Measurements from ENCODE around the gene ANKRD7.

Gene ANKRD7

DNA sequence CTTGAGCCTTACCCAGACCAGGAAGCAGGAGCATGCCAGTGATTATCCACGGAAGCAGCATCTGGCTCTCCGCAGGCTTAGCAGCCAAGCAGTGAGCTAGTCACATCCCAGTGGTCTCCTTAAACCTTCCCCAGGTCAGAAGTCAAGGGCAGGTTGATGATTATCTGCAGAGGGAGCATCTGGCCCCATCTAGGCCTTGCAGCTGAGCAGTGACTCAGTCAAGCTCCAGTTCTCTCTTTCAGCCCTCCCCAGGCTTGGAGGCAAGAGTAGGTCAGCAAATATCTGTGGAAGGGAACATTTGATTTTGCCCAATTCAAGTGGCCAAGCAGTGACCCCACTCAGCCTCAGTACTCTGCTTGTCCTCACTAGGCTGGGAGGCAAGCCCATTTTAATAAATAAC lies 61.6 kb downstream of the ANKRD7 start:
- H3K9me3 ChIP-seq (ENCODE audit: control insufficient read depth, insufficient read depth, low read depth, low read length) = peaks cover 7% of the 10 kb centered on the region
- H3K27ac ChIP-seq (ENCODE audit: low read depth, low read length) = no peak overlapping the region
- H3K4me3 ChIP-seq (ENCODE audit: low read depth, low read length) = no peak overlapping the region
- no peaks in the 10 kb centered on the region for H3K36me3 ChIP-seq (ENCODE audit: control insufficient read depth, insufficient read depth, low read length)
- H3K9ac ChIP-seq (ENCODE audit: low read length) = no peak overlapping the region
- no peaks in the 10 kb centered on the region for H3K27me3 ChIP-seq (ENCODE audit: control insufficient read depth, insufficient read depth, low read length)
- no peaks in the 10 kb centered on the region for H3K4me1 ChIP-seq (ENCODE audit: control insufficient read depth, insufficient read depth, low read length)

GRCh38 chr7:118288098-118288497 lies 63.6 kb downstream of the ANKRD7 start:
- Histone ChIP-seq H3K9me3 (ENCODE audit: control insufficient read depth, insufficient read depth, low read depth, low read length) (peaks cover 13% of the 10 kb centered on the region), H3K4me1 (ENCODE audit: control insufficient read depth, insufficient read depth, low read length) (no peaks in the 10 kb centered on the region), H3K4me3 (ENCODE audit: low read depth, low read length) (no peak overlapping the region), H3K36me3 (ENCODE audit: control insufficient read depth, insufficient read depth, low read length) (no peaks in the 10 kb centered on the region), H3K27ac (ENCODE audit: low read depth, low read length) (no peak overlapping the region), H3K27me3 (ENCODE audit: control insufficient read depth, insufficient read depth, low read length) (no peaks in the 10 kb centered on the region), H3K9ac (ENCODE audit: low read length) (no peak overlapping the region)

GRCh38 chr7:118289476-118289875 lies 65.0 kb downstream of the ANKRD7 start:
- Histone ChIP-seq H3K4me3 (ENCODE audit: low read depth, low read length) (no peak overlapping the region), H3K27ac (ENCODE audit: low read depth, low read length) (no peak overlapping the region), H3K36me3 (ENCODE audit: control insufficient read depth, insufficient read depth, low read length) (no peaks in the 10 kb centered on the region), H3K9ac (ENCODE audit: low read length) (no peak overlapping the region), H3K27me3 (ENCODE audit: control insufficient read depth, insufficient read depth, low read length) (no peaks in the 10 kb centered on the region), H3K4me1 (ENCODE audit: control insufficient read depth, insufficient read depth, low read length) (no peaks in the 10 kb centered on the region), H3K9me3 (ENCODE audit: control insufficient read depth, insufficient read depth, low read depth, low read length) (peaks cover 13% of the 10 kb centered on the region)
